Activated CD4-positive, alpha-beta T cell treated with anti-CD3 and anti-CD28 coated beads for 4 hours (primary cell): ENCODE results near the gene TPP1.

ENCODE experiments used
- DNase-seq, 2 donors: peaks; one replicate each; pipeline ENCODE4 v3.0.0-alpha.2; 2020

Gene TPP1

DNA sequence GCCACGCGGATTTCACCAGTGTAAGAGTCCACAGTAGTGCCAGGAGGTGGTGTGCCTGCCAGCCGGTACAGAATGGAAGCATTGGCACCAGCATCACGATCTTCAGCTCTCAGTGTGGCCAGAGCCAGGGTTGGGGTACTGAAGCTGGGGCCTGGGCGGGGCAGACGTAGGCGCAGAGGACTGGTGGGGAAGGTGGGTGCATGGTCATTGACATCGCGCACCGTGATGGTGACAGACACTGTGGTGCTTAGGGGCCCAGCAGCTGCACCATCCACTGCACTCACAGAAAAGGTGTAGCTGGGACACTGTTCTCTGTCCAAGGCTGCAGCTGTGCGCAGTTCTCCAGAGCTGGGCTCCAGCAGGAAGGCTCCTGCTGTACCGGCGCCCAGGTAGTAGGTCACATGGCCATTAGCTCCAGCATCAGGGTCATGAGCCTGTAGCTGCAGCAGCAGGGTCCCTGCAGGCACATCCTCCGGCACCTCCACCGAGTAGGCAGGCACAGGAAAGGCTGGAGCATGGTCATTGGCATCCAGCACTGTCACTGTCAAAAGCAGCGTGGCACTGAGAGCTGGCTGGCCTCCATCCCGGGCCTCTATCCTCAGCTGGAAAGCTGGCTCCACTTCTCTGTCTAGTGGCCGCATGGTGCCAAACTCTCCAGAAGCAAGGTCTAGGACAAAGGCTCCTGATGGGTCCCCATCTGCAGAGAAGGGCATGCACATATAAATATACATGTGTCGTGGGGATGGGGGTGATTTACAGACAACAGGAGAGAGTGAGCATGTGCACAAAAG is 7.9 kb upstream of the TPP1 start:
- DNase-seq, result no peak

DNA sequence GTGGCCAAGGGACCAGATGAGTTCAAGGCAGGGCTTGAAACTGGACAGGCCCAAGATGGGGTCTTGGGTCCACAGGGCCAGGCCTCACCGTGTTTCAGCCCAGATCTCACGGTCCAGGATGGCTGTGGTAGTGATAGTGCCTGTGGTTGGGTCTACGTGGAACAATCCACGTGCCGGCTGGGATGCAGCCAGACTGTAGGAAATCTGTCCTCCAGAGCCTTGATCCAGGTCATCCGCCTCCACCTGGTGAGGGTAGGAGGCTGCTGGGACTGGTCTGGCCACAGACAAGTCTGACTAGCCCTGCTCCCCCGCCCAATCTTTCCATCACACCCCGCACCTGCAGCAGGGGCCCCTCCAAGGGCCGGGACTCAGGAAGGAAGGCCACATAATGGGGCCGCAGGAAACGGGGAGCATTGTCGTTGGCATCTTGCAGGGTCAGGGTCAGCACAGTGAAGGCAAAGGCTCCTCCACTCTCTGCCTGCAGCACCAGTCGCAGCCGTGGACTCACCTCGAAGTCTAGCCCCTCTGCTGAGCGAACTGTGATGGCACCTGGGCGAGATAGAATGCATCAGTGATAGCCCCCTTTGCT is 6.7 kb upstream of the TPP1 start:
- DNase-seq, result no peak

DNA sequence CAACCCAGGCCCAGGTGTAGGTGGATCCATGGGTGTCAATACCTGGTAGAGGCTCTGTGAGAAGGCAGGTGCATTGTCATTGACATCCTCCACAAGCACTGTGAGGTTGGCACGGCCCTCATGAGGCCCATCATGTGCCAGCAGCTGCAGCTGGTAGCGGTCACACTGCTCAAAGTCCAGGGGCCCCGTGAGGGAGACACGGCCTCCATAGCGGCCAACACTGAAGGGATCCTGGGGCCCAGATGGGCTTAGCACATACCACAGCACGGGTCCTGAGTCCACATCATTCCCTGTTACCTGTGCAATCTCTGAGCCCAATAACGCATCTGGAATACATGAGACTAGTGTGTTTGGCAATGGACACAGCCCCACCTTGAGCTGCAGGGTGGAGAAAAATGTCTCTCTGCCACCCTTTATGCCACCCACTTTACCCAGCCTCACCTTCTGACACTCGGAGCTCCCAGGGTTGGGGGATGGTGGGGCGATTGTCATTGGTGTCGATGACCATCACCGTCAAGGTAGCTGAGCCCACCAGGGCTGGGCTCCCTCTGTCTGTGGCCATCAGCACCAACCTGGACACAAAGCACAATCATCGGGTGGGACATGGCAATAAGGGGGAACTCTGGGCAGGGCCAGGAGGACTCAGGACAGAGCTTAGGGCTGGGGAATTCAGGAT is 6.1 kb upstream of the TPP1 start:
- DNase-seq, result no peak

DNA sequence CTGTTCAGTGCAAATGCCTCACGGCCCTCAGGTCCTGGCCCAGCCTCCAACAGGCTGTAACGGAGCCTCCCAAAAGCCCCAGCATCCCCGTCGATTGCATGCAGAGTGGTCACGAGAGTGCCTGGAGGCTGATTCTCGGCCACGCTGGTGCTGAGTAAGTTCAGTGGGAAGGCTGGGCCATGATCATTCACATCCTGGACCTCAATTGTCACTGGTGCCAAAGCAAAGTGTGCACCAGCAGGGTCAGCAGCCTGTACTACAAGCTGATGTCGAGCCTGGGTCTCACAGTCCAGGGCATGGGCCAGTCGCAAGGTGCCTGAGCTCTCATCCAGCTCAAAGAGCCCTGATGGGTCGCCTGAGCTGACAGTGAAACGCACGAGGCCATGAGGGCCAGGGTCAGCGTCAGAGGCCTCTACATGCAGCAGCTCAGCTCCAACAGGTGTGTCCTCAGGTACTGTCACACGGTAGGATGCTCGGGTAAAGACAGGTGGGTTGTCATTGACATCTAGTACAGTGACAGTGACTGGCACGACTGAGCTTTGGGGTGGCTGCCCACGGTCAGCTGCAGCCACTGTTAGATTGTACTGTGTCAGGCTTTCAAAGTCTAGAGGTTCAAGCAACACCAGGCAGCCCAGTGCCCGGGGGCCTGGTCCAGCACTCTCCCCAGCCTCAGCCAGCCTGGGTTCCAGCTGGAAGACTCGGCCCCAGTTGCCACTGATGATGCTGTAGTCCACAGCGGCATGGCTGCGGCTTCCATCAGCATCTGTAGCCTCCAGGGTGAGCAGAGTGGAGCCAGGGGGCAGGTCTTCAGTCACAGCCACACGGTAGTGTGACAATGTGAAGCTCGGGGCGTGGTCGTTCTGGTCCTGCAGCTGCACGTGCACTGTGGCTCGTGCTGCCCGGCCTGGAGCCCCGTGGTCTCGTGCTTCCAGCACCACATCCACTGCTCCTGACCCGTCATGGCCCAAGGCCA is 4.5 kb upstream of the TPP1 start:
- DNase-seq, result no peak

DNA sequence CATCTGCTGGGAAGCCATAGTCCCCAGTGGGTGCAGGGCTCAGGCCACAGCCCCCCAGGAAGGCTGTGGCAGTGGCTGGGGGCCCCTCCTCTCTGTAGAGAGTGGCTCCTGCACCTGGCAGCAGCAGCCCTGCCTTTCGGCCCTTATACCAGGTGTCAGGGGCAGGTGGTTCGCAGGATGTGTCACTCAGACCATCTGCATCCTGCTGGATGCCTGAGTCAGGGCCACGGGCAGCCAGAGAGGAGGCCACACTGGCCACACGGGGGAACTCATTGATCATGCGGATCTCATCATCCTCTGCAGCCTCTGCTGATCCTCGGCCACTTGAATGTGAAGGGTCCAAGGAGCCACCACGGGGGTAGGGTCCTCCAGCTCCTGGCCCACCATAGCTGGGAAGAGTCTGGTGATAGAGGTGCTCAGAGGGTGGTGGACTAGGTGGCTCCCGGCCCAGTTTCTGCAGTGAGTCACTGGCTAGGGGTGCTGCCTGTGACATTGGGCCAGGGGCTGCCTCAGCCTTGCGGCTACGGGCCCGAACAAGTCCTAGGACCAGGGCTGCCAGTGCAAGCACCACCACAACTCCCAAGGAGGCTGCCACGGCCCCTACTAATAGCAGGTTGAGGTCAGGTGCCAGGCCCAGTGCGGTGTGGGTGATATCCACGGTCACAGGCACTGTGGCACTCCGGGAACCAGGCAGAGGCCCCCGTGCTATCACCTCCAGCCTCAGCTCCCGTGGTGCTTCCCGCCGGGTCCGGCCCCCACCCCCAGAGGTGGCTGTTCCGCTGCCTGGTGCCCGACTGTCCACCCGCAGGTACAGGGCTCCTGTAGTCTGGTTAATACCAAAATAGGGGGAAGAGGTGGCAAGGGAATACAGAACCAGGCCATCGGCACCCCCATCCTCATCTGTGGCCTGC is 3.3 kb upstream of the TPP1 start:
- no peak for DNase-seq

DNA sequence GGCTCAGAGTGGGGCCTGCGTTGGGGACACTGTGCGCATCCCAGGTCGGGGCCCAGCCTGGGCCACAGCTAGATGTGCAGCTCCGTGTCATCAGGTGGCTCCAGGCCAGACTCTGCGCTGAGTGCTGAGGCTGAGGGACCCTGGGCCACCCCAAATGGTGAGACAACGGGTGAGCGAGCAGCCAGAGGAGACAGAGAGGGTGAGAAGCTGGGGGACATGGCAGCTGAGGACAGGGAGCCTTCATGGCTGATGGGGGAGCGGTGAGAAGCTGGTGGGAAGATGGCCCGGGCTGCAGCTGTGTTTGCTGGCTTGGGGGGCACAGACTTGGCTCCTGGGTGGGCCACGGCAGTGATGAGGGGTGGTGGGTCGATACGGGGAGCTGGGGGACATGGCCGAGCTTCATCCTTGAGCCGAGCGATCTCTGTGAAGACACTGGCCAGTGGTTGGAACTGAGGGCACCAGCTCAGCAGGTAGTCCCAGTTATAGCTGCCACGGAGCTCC is 2.5 kb upstream of the TPP1 start:
- DNase-seq, result no peak

DNA sequence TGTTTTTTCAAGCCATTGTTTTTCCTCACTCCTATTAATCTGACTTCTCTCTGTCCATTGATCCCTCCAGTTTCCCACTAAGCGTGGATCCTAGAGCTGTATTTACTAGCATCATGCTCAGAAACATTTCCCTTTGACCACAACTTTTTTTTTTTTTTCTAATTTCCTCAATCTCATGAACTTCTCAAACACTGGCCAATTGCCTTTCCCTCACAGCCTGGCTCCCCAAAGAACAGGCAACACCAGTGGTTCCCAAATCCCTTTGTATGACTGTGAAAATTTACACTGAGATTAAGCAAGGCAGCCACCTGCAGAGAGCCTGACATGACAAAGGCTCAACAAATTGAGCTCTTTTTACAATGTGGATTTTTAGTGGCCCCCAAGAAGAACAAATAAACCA is 1.4 kb upstream of the TPP1 start:
- no peak for DNase-seq

DNA sequence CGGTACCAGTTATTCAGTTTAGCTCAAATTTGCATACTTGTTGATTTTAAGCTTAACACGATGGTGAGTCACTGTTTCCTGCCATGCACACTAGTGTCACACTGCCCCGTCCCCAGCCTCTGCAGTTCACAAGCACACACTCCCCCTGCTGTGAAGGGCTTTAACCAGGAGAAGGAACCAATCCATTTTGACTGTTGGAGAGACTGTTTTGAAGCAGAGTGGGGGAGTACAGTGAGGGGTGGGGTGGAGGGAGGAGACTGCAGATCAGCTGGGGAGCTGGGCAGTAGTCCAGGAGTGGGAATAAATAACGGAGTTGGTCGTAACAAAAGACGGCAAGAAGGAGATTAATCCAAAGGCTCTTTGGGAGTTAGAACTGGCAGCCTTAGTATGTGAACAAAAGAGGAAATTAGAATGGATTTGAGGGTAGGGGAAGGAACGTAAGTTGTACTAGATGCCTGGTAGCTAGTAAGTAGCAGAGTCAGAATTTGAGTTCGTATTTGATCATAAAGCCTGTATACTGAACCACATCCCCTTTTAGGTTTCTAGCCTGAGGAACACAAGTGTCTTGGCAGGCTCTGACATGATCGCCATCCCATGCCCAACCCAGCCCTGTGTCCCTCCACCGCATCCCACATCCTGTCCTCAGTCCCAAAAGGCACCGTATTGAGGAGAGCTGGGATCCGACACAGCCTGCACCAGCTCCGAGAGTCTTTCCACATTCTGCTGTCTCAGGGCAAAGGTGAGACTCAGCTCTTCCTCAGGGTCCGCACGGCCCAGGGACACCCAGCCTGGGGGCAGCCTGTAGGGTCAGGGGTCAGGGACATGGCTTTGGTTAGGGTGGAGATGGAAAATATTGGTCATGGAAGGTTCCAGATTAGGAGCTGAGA is 862 bp downstream of the TPP1 start:
- DNase-seq, result peak; percentile 75 to 77

DNA sequence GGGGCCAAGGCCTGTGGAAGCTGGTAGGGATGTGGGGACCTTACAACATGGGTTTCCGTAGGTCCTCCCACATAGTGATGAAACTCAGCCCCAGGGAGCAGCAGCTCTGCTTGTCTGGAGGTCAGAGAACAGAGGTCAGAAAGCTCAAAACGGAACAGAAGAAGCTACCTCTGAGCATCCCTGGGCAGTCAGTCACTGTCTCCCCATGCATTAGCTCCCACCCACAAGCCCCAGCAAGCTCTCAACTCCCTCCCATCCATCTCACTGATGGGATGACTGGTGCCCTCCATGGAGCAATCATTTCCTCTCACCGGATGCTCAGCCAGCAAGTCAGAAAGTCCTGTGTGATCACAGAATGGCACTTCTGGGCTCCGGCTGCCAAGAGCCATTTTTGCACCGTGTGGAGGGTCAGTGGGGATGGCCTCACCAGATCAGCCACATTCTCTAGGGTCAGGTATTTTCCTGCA is 1.9 kb downstream of the TPP1 start:
- no peak for DNase-seq

DNA sequence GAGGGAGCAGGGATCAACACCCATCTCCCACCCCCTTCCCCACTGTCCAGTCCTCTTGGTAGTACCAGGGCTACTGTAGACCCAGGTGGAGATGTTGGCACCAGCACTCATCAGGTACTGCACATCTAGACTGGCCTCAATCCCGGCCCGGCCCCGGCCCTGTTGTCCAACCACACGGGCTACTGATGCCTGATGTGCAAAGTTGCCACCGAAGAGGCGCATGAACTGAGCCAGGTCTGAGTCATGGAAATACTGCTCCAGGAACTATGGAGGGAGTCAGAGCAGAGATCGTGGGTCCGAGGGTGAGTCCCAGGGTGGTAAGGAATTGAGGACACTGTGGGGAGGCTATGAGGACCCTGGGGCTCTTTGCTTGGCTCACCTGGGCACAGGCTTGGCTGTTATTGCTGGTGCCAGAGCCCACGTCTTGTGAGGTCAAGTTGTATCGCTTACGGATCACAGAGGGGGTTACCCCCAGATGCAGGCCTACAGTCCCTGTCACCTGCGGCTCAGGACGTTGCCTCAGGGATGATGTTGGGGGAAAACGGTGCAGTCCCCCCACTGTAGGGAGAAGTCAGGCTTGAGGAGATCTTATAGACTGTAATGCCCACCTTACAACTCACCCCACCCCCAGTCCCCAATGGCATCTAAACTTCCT is 2.5 kb downstream of the TPP1 start:
- DNase-seq, result no peak

DNA sequence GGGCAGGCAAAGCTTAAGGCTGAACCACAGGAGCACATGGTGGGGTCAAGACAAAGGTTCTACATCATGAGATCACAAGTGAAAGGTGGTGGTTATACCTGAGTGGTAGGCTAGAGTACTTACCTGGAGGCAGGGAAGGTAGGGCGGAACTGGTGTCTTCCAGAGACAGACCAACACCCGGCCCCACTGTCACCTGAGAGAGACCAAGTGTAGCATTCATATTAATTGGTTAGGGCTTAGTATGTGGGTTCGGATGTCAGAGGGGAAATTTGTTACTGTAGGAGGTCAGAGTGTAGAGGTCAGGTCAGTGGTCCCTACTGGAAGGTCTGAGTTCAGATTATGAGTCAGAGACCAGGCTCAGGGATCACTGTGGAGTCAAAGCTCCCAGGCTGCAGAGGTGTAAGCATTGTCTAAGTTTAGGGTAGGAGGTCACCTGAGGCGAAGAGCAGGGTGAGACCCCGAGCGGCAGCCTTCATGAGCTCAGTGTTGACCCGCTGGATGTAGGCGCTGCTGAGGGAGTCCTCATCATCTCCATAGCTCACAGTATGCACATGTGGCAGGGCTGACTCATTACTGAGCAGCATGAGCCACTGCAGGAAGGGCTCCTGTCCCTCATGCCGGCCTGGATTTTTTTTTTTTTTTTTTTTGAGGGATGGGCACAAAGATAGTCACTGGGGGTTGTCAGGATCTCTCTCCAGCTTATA is 3.2 kb downstream of the TPP1 start:
- no peak for DNase-seq

DNA sequence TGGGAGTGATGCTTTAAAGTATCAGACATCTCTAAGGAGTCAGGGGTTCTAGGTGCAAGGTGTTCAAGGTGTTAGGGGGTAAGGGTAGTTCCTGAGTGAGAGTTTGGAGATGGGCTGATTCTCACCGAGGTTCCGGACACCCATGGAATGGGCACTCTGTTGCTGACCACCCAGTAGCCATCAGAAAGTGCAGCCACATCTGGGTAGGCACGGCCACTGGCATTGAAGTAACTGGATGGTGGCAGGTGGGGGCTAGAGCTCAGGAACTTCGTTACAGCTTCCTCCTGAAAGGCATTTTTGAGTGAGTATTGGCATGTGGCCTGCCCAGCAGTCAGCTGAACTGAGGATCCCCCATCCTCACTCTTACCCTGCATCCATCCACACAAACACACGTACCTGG is 4.2 kb downstream of the TPP1 start:
- DNase-seq, result no peak

DNA sequence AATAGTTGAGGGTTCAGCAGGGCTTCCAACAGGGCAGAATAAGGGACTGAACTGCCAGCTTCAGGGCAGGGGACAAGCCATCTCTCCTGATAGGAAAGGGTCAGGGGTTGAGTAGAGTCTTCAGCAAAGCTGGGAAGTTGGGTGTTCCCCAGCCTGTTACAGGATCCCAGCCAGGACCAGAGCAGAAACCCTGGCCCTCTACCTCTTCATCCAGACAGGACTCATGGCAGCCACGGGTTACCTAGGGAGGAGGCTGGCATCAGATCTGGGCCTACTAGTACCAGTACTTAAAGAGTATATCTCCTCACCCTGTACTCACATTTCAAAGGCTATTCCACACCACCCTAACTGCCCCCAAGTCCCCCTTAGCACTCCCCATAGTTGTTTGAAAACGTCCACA is 4.8 kb downstream of the TPP1 start:
- DNase-seq, result no peak

DNA sequence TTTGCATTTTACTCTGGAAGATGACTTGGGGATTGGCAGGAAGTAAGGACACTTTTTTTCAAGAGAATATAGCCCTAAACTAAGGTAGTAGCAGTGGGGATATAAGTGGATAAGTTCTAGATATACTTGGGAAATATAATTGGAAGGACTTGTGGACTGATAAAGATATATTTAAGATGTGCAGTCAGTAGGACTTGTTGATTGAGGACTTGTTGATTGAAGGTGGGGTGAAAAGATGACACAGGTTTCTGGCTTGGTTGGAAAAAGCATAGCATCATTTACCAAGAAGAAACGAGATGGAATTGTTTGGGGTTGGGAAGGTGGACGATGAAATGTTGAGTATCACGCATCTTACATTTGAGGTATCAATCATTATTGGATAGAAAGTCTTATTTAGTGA is 5.7 kb downstream of the TPP1 start:
- no peak for DNase-seq

DNA sequence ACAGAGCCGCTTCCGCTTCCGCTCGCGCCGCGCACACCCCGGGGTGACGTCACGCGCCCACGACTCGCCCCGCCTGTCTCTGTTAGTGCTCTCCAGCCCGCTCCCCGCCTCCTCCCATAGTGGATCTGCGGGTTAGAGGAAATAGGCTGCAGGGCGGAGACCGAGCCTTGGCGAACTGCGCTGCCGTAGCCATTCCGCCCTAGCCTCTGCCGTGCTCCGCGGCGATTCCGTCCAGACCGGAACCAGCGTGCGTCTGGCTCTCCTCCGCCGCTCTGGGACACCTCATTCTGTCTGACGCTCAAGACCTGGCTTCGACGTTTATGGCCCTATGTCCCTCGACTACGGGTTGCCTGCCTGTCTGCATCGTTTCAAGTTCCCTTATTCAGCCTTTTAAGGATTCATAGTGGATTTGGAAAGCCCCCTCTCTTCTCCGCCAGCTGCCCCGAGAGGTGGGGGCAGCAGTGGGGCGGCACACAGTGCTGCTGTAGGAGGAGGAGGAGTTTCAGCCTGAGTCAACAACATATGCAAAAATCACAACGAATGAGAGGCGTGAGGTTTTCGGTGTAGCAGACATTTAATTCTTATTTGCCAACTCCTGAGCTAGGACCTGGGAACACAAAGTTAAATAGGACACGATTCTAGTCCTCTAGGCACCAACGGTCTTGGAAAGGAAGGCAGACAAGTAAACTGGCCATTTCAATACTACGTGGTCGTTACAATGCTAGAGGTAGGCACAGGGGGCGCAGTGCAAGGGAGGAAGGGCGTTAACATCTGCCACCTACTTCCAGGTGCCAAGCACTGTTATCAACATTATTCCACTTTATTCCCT is 6.8 kb downstream of the TPP1 start, which contains the start of gene TAF10:
TSS of gene TAF10 (minus strand) at position 4 of the 829 bp plus-strand sequence. CDS start 27 bp downstream, outside the sequence.
- peak; percentile 94 to 95 for DNase-seq

DNA sequence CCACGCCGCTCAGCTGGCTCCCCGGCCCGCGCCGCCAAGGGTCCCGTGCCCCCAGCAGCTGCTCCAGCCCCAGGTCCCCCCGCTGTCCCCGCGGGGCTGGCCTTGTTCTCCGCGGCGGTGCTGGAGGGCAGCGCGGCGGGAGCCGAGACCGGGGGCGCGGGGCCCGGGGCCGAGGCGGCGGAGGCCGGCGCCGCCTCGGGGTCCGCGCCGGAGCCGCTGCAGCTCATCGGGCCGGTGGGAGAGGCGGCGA is 7.3 kb downstream of the TPP1 start:
- no peak for DNase-seq

DNA sequence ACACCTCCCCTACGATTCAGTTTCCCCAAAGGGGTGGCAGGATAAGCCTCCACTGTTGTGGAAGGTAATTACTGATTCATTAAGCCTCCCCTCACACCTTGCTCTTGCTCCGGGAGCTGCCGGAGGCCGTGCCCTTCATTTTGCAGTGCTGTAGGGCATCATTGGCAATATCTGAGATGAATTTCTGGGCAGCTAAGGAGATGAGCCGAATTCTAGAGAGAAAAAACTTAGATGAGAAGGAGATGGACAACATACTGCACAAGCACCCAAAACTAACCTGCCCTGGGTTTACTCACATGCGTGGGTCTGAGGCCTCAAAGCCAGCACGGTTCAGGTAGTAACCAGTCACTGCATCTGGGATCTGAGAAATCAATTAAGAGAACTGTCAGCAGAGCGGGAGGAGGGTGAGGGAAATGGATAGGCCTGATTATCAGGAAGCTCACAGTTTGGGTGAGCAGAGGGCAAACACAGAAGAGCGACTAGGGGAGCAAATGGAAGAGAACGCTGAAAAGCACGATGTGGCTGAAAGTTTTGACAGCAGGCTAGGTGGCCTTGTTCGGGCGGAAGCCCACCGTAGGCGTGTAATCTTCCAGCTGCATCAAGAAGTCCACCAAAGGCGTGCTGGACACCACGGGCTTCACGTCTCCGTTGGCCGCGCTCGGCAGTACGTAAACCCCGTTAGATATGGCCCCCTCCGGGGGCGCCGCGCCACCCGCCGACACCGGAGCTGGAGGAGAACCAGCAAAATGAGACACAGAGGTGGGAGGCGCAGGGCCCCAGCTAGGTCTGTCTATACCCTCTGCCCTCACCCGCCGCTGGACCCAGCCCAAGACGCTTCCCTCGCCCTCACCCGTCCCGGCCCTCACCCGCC is 7.9 kb downstream of the TPP1 start:
- peak; percentile 24 to 43 for DNase-seq

DNA sequence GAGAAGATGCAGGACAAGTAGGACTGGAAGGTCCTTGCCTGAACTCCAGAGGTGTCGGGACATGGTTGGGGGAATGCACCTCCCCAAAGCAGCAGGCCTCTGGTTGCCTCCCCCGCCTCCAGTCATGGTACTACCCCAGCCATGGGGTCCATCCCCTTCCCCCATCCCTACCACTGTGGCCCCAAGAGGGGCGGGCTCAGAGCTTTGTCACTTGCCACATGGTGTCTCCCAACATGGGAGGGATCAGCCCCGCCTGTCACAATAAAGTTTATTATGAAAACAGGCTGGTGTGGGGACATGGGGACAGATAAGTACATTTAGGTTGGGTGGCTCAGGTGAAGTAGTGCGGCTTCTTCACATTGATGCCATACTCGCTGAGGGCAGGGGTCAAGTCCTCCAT is 8.6 kb downstream of the TPP1 start:
- no peak for DNase-seq
